RPMI7951 (cell line): Measurements from ENCODE around the gene TTLL11. TPM values are rescaled to one million over a fixed set of nuclear protein-coding genes. Genes with fewer than 3 reads are reported as not detected.
"Not testable (repeated sequence)": the region's sequence is repeated elsewhere in the genome, so short reads cannot be mapped to it uniquely, and the experiment has no call there.

ENCODE experiments used
- DNase-seq: peaks from one replicate; pipeline ENCODE4 v3.0.0-alpha.2; 2012; ENCODE audit warnings: low read depth
- total RNA-seq: library from RNA; depleted of rRNA; stranded (reverse); fragments of >200 nt; shearing (Covaris generic); gene quantifications from 2 replicates; pipeline ENCODE4 v1.2.3, GENCODE V29; 2014

TTLL11 gene
- total RNA-seq, 1 experiment from 2014 or later = 0.60 TPM

DNA sequence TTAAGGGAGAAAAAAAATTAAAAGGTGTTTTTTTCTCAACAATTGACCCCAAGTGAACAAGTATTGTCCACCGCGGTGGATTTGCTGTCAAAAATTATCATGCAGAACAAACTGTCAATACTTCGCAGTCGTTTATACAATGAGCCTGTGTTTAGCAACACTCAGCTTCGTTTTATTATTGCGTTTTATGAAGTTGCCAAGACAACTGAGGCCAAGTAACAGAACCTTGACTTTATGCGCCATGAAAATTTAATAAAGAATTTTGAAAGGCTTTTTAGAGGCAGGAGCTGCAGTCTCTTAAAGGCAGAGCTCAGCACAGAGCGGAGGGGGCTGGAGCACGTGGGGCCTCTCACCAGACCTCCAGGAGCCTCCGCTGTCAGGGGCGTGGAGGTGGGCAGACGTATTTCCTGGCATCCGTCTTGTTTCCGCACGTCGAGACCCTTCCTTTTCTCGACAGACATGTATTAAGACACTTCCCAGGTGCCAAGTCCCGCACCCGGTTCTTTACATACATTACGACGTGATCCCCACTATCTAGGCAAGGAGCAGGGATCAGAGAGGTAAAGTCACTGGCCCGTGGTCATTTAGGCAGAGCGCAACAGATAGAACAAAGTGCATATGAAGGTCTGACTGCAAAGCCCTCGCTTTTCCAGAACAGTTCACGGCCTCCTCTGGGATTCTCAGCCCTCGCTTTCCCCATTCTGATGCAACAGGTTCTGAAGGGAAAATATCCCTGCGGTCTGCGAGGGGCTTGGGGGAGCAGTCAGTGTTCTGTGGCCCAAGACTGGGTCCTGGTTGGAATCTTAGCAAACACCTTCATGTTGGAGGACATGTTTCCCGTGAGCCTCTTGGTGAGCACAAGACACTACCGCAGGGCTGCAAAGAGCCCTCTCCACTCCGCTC lies 277.3 kb downstream of the TTLL11 start:
- DNase-seq = no peak

DNA sequence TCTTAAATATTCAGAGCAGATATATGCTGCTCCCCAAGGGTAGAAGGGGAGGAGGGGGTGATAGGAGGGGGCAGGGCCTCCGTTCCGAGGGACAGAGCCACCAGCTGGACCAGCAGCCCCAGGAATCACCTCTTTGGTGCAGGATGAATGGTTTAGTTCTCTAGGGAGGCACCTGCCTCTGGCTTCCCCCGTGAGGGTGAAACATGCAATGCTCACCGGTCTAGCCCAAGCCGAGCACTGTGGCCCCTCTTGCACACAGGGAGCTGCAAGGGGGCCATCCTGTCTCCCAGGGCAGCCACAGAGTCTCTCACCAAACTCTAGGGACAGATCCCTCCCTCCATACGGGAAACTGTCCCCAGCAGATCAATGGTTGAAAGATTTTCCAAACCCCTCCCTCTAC lies 278.0 kb downstream of the TTLL11 start:
- no peak for DNase-seq

DNA sequence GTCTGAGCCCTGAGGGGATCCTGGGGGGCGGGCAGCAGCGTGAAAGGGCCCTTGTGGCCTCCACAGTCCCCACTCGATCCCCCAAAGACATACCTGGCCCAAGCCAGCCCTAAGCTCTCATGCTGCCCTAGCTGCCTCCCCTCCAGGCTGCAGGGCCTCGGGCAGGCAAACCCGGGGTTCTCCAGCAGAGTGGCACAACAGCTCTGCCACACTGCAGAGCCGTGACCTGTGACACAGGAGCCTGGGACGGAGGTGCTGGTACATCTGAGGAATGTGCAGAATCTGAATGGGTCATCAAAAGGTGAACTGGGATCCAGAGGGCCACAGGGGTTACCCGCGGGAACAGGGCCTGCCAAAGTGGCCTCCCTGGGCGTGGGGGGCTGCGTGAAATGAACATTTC lies 278.5 kb downstream of the TTLL11 start:
- no peak for DNase-seq

DNA sequence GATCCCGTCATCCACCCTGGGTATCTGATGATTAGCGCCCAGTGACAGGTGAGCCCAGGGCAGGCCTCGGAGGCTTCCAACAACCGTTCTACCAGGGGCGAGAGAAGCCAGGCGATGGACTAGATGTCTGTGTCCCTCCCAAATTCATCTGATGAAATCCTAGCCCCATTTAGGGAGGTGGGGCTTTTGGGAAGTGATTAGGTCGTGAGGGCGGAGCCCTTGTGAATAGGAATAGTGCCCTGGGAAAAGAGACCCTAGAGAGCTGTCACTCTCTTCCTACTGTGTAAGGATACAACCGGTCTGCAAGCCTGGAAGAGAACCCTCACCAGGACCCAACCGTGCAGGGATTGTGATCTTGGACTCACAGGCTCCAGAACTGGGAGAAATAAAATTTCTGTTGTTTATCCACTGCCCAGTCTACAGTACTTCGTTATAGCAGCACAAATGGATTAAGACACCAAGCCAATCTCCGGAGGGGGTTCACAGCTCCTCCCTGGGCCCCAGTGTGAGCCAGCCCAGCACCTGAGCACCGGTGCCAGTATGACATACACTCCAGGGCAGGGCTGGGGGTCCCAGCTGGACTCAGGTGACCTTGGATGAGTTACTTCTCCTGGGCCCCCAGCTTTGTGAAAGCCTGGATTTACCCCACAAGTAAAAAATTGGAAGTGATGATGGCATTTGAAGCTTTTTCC lies 279.4 kb downstream of the TTLL11 start:
- no peak for DNase-seq

DNA sequence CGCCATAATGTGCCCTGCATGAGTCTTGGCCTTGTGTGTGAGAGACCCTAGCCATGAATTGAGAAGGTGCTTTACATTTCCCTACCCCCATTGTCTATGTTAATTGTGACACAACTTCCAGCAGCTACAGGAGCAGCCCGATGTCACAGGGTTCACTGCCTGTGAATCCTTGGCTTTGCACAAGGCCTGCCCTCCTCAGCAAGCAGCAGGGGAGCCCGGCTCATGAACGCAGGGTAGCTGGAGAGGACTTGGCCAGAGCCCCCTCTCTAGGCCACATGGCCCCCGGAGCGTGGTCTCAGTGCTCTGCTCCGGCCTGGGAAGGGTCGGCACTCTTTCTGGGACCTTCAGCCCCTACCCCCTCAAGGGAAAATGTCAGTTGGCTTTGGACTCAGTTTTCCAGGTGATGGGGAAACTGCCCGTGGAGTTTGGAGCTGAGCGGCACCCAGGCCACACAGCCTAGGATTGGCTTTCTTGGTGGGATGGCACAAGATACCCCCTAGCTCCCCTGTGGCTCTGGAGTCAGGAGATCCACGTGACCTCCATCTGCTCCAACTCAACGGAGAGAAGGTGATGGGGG lies 280.9 kb downstream of the TTLL11 start:
- DNase-seq = no peak

DNA sequence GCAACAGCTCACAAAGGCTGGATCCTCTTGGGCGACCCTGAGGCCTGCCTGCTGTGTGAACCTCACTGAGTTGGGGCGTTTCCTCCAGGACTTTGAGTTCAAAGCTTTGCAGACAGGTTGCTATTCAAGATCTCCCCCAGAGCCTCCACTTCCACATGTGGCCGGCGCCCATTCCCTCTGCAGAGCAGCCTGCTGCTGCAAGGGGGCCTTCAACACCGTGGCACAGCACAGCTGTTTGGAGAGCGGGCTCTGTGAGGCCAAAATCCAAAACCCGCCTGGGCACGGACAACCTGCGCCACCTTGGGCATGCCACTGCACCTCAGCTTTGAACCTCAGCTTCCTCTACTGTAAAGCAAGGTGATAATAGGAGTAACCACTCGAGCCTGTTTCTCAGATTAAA lies 281.4 kb downstream of the TTLL11 start:
- no peak for DNase-seq

DNA sequence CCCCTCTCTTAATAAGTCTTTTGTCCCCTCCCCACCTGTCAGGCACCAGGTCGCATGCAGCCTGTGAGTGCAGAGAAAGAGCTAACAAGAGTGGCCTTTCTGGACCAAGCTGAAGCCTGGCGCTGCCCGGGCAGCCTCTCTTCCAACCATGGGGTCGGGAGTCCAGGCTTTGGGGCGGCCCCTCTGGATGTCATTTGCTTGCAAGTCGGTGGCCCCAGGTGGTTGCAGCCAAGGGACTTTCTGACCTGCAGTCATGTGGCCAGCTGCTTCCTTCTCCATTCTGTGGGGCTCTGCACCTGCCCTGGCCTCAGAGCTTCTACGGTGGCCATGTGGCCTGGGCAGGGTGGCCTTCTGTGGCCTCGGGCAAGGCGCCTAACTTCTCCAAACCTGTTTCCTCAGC lies 282.0 kb downstream of the TTLL11 start:
- DNase-seq = no peak

DNA sequence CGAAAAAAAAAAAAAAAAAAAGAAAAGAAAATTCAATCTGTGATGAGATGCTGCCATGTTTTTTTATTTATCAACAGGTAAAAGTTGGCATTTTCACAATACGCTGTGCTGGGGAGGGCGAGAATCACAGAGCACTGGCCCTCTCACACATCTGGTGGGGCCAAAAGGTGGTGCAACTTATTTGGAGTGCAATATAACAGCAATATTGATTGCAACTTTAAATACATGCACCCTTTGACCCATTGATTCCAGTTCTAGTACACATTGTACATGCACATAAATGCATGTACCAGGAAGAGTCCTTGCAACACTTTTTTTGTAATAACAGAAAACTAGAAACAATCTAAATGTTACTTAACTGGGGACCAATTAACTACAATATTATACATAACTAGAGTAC lies 282.6 kb downstream of the TTLL11 start:
- no peak for DNase-seq

DNA sequence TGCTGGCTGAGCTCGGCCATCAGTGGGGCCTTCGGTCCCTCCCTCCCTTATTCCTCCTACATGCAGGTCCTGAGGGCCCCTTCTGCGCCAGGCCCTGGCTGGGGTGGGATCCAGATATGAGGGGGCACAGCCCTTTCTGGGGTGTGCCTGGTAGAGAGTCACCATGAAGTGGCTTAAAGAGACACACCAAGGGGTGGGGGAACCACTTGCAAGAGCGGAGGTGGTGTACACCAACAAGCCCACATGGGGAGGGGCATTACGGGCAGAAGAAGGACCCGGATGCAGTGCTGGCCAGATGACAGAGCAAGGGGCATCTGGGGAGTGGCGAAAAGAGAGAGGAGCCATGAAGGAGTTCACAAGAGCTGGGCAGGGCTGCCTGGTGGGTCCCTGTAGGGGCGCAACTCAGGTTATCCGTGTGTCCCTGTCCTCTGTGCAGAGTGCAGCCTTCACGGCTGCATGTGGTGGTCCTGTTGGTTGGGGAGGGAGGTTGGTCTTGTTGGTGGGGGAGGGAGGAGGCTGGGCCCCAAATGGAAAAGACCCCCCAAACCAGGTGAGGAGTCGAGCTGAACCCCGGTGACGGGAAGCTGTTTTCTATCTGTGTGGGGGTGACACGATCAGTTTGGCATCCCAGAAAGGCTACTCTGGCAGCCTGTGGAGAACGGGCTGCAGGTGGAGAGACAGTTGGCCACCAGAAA lies 283.6 kb downstream of the TTLL11 start:
- DNase-seq = no peak

DNA sequence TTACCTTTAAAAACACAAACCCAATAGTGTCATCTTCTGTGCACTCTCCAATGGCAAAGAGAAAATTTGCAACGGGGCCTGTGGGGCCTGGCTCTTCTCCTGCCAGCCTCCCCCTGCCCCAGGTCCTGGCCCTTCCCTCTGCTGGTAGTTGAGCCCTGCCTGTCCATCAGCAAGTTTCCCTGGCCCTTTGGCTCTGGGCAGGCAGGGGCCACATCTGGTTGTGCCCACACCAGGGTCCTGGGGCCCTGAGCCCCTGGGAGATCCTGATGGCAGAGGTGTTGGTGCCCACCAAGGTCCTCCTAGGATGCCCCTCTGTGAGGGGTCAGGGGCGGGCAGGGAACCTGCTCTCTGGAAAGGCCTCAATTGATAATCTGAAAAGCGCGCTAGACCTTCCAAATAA lies 284.3 kb downstream of the TTLL11 start:
- DNase-seq = no peak

DNA sequence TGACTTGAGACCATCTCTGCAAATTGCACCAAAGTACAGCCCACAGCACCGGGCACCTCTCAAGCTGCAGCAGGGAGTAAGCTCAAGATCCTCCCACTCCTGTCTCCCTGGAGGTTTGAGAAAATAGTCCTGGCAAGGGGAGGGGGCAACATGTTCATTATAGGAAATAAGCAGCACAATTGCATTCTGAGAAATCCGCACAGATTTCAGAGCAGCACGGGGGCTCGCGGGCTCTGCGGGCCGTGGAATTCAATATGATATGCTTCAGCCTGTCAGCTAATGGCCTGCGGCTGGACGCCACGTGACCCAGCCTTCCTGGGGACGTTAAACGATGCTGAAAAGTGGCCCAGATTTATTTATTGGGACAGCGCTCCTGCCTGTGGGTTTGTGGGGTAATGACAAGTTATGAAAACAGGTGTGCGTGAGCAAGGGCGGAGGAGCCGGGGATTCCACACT lies 285.3 kb downstream of the TTLL11 start:
- DNase-seq = no peak

DNA sequence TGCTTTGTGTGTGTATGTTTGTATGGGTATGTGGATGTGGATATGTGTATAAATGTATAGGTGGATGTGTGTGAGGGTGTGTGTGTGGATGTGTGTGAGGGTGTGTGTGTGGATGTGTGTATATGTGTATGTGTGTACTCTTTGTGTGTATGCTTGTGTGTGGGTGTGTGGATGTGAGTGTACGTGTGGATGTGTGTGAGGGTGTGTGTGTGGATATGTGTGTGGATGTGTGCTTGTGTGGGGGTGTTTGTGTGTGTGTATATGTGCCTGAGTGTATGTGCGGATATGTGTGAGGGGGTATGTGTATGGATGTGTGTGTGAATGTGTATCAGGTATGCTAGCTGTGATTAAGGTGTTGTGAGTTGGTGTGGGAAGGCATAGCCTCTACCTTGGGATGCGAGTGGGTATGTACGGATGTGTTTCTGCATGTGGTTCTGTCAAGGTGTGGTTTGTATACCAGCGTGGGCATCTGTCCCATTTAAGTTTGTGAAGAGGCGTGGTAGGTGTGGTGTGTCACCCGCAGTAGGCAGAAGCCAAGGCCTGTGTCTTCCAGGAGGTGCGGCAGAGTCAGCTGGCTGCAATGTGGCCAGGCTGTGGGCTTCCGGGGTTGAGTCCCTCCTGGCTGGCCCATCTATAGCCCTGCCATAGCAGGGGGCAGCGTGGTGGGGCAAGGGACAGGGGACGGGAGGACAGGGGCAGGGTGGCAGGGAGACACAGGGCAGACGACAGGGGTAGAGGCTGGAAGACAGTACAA lies 285.9 kb downstream of the TTLL11 start:
- DNase-seq = no peak

DNA sequence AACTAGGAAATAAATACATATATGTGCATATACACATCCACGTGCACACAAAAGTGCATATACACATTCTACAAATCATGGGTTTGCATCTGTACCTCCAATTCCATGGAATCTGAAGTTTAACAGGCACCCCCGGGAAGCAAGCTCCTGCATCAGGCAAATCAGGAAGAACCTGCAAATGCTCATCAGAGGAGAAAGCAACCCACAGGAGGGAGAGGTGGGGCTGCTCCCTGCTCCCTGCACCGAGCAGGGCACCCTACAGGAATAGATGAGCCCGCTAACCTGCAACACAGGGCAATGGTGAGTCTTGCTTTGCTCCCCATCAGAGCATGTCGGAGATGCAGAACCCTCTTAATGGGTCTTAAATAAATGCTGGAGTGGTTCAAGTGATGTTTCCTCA lies 290.4 kb downstream of the TTLL11 start:
- DNase-seq = no peak

DNA sequence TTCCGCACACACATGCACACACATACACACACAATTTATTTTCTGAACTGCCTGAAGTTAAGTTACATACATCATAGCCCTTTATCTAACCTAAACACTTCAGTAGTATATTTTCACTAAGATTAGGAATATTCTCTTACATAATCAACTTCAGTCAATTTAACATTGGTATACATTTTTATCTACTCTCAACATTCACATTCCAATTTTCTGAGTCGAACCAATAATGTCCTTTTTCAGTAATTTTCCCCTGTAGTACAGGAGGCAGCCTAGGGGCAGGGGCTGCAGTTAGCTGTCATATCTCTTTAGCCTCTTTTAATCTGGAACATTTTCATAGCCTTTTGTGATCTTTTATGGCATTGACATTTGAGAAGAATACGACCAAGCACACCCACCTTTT lies 291.5 kb downstream of the TTLL11 start:
- DNase-seq = no peak

DNA sequence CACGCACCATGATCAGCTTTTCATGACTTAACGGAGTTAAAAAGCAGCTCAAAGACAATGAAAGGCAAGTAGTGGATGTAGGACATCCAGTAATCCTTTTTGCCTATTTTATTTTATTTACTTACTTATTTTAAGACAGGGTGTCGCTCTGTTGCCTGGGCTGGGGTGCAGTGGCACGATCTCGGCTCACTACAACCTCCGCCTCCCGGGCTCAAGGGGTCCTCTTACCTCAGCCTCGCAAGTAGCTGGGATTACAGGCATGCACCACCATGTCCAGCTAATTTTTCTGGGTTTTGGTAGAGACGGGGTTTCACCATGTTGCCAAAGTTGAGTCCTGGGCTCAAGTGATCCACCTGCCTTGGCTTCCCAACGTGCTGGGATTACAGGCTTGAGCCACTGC lies 292.7 kb downstream of the TTLL11 start:
- no peak for DNase-seq

DNA sequence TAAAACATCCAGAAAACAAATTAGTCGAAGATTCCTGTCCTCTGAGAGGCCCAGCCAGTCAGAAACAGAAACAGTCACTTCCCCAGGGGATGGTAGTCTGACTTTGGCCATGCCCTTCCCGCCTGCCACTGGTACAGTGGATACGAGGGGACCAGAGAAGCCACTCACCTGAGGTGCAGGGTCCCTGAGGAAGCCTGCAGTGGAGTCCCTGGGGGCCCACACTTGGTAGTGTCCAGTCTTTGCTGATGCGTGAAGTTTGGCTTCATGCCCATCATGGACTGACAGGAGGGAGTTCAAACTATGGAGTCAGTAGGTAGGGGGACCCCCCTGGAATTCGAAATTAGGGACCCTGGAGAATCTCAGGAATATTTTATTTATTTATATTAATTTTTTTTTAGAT lies 294.2 kb downstream of the TTLL11 start:
- DNase-seq = no peak

DNA sequence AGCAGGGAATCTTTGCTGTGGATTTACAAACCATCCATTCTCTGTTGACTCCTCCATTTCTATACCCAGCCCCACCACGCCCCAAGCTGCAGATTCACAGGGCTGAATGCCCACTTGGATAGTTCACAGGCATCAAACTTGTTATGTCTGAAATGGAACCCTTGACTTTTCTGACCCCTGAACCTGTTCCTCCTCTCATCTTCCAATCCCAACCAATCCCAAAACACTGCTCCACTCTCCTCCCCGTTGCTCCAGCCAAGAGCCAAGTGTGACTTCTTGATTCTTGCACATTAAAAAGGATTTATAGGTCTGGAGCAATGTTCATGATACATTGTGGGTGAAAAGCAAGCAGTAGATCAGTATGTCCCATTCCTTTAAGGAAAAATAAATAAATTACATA lies 296.0 kb downstream of the TTLL11 start:
- DNase-seq = no peak

DNA sequence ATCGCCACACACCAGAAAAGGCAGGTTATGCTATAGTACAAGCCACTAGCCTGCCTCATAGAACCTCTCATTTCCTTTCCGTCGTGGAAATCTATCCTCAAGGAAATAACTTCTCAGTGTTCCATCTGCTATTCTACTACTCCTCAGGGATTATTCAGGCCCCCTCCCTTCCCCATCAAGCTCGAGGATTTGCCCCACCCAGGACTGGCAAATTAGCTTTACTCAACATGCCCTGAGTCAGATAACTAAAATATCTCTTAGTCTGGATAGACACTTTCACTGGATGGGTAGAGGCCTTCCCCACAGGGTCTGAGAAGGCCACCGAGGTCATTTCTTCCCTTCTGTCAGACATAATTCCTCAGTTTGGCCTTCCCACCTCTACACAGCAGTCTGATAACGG lies 298.8 kb downstream of the TTLL11 start:
- DNase-seq = not testable (repeated sequence)

DNA sequence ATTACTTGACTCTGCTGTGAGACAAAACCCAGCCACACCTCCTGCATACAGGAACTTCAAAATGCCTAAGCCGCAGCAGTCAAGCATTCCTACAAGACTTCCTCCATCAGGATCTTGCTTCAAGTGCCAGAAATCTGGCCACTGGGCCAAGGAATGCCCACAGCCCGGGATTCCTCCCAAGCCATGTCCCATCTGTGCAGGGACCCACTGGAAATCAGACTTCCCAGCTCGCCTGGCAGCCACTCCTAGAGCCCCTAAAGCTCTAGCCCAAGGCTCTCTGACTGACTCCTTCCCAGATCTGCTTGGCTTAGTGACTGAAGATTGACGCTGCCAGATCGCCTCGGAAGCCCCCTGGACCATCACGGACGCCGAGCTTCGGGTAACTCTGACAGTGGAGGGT lies 300.6 kb downstream of the TTLL11 start:
- DNase-seq = not testable (repeated sequence)

DNA sequence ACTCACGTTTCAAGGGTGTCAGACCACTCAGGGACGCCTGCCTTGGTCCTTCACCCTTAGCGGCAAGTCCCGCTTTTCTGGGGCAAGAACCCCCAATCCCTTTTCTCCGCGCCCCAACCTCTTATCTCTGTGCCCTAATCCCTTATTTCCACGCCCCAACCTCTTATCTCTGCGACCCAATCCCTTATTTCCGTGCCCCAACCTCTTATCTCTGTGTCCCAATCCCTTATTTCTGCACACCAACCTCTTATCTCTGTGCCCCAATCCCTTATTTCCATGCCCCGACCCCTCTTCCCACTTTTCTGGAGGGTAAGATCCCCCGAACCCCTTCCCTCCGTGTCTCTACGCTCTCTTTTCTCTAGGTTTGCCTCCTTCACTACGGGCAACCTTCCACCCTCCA lies 302.3 kb downstream of the TTLL11 start:
- no peak for DNase-seq

DNA sequence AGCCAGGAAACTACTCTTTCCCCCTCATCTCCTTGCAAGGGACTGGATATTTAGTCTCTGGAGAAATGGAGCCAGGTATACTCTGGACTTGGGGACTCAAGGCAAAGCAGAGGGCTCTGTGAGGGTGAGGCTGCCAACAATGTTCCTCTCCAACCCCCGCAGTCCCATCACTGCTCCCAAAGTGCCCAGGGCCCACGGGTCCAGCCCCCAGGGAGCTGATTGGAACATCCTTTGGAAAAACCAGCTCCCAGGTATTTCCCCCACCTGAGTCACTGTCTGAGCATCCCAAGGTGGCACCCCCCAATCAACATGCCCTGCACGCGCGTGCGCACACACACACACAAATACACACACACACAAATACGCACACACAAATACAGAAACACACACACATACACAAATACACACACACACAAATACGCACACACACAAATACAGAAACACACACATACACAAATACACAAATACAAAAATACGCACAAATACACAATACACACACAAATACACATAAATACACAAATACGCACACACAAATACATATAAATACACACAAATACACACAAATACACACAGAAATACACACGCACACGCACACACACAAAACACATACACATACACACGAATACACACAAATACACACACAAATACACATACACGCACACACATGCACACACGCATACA lies 304.3 kb downstream of the TTLL11 start:
- DNase-seq = no peak
